OCI-LY1 (cell line): ENCODE results near the gene FAT2.

Experiments
- H2AFZ ChIP-seq: fragments of 200-600 bp; sonication (generic), shearing (Covaris generic); 2 replicates; pipeline ENCODE4 v1.6.0; 2014; ENCODE audit warnings: antibody characterized with exemption, mild to moderate bottlenecking, low read length
- H3F3A ChIP-seq: fragments of 200-600 bp; sonication (generic), shearing (Covaris generic); 2 replicates; pipeline ENCODE4 v1.6.0; 2014; ENCODE audit warnings: mild to moderate bottlenecking, antibody characterized with exemption, low read length, moderate library complexity; ENCODE audit not compliant: insufficient read depth
- H3K27ac ChIP-seq: fragments of 200-600 bp; sonication (generic); 2 replicates; pipeline ENCODE4 v1.5.1; 2014; ENCODE audit warnings: low read length, mixed run types, mild to moderate bottlenecking, low read depth; ENCODE audit not compliant: poor library complexity, severe bottlenecking
- H3K27me3 ChIP-seq: fragments of 200-600 bp; sonication (generic); 2 replicates; pipeline ENCODE4 v1.6.0; 2014; ENCODE audit warnings: antibody characterized with exemption, mild to moderate bottlenecking, low read length, moderate library complexity; ENCODE audit not compliant: insufficient read depth
- H3K36me3 ChIP-seq: fragments of 200-600 bp; sonication (generic); 2 replicates; pipeline ENCODE4 v1.6.1; 2014; ENCODE audit warnings: mild to moderate bottlenecking, antibody characterized with exemption, low read length, moderate library complexity, mixed read lengths; ENCODE audit not compliant: insufficient read depth
- H3K4me1 ChIP-seq: fragments of 200-600 bp; sonication (generic); 2 replicates; pipeline ENCODE4 v1.5.1; 2014; ENCODE audit warnings: mild to moderate bottlenecking, low read length, moderate library complexity; ENCODE audit not compliant: insufficient read depth, severe bottlenecking
- H3K4me2 ChIP-seq: fragments of 200-600 bp; sonication (generic), shearing (Covaris generic); 2 replicates; pipeline ENCODE4 v1.6.1; 2014; ENCODE audit warnings: low read length
- H3K4me3 ChIP-seq: fragments of 200-600 bp; sonication (generic); 2 replicates; pipeline ENCODE4 v1.5.1; 2014; ENCODE audit warnings: low read length, low read depth, mild to moderate bottlenecking, mixed read lengths; ENCODE audit not compliant: poor library complexity, severe bottlenecking
- H3K79me2 ChIP-seq: fragments of 200-600 bp; shearing (Covaris generic); 2 replicates; pipeline ENCODE4 v1.6.1; 2016; ENCODE audit warnings: mixed run types, low read length, mixed read lengths; ENCODE audit not compliant: insufficient read depth
- H3K9ac ChIP-seq: fragments of 200-600 bp; sonication (generic), shearing (Covaris generic); 2 replicates; pipeline ENCODE4 v1.6.1; 2014; ENCODE audit warnings: mild to moderate bottlenecking, low read length, mixed read lengths
- H3K9me2 ChIP-seq: fragments of 200-600 bp; sonication (generic), shearing (Covaris generic); 2 replicates; pipeline ENCODE4 v1.6.1; 2014; ENCODE audit warnings: low read depth, mild to moderate bottlenecking, low read length, mixed read lengths
- H3K9me3 ChIP-seq: fragments of 200-600 bp; shearing (Covaris generic); 2 replicates; pipeline ENCODE4 v1.6.1; 2014; ENCODE audit warnings: low read length, mixed read lengths
- H4K20me1 ChIP-seq: fragments of 200-600 bp; sonication (generic), shearing (Covaris generic); 2 replicates; pipeline ENCODE4 v1.6.0; 2016; ENCODE audit warnings: mild to moderate bottlenecking, low read length; ENCODE audit not compliant: insufficient read depth
- EZH2 ChIP-seq: fragments of 200-600 bp; sonication (generic), shearing (Covaris generic); IDR thresholded peaks from 2 replicates; pipeline ENCODE4 v1.8.0; 2017; ENCODE audit warnings: borderline replicate concordance, mixed run types, mild to moderate bottlenecking, antibody characterized with exemption, low read length, moderate library complexity, mixed read lengths
- TF ChIP-seq, protein P1 (sequence below): fragments of 200-600 bp; sonication (generic), shearing (Covaris generic); IDR thresholded peaks from 2 replicates; pipeline ENCODE4 v1.5.1; 2017; ENCODE audit warnings: mild to moderate bottlenecking, antibody characterized with exemption, low read length, moderate library complexity, mixed read lengths

FAT2 gene

GRCh38 chr5:151592855-151593408 is 1.8 kb upstream of the FAT2 start:
- no peak overlapping the region for H3K9ac ChIP-seq
- no peaks in the 10 kb centered on the region for H3K9me3 ChIP-seq
- H3K27ac ChIP-seq: no peak overlapping the region

DNA sequence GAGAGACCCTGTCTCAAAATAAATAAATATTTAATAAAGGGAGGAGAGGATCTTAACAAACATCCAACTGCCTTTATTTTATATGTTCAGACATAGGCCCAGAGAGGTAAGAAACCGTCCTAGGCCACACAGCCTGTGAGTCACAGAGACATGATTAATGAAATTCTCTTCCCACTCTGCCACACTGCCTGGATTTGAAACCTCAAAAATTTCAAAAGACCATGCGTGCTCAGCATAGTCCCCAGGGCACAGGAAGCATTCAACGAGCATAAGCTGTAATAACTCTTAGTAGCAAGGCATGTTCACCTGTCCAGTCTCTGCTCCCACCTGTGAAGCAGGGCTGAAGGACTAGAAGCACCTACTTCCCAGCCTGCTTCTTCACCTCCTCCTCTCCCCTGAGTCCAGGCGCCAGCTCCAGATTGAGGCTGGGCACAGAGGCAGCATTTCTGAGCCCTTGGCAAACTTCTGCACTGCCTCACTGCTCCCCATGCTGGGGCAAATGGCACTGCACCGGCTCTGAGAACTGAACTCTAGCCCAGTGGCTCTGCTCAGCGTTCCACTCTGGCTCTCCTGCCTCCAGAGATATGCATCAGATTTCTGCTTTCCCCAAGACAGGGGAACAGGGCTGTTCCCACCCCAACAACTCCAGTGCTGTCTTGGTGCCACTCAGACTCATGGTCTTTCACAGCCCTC is 1.1 kb downstream of the FAT2 start:
- no peaks in the 10 kb centered on the region for H3K79me2 ChIP-seq
- H3K4me1 ChIP-seq: no peaks in the 10 kb centered on the region
- H3F3A ChIP-seq: no peaks in the 10 kb centered on the region
- H2AFZ ChIP-seq: no peak overlapping the region
- no peak overlapping the region for H3K27ac ChIP-seq
- no peak overlapping the region for H3K4me2 ChIP-seq
- no peak for TF ChIP-seq EZH2
- TF ChIP-seq, protein P1, sequence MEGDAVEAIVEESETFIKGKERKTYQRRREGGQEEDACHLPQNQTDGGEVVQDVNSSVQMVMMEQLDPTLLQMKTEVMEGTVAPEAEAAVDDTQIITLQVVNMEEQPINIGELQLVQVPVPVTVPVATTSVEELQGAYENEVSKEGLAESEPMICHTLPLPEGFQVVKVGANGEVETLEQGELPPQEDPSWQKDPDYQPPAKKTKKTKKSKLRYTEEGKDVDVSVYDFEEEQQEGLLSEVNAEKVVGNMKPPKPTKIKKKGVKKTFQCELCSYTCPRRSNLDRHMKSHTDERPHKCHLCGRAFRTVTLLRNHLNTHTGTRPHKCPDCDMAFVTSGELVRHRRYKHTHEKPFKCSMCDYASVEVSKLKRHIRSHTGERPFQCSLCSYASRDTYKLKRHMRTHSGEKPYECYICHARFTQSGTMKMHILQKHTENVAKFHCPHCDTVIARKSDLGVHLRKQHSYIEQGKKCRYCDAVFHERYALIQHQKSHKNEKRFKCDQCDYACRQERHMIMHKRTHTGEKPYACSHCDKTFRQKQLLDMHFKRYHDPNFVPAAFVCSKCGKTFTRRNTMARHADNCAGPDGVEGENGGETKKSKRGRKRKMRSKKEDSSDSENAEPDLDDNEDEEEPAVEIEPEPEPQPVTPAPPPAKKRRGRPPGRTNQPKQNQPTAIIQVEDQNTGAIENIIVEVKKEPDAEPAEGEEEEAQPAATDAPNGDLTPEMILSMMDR: no peak
- no peaks in the 10 kb centered on the region for H3K27me3 ChIP-seq
- no peaks in the 10 kb centered on the region for H3K36me3 ChIP-seq
- H4K20me1 ChIP-seq: no peaks in the 10 kb centered on the region
- H3K4me3 ChIP-seq: no peak overlapping the region
- no peaks in the 10 kb centered on the region for H3K9me2 ChIP-seq
- H3K9me3 ChIP-seq: no peaks in the 10 kb centered on the region
- H3K9ac ChIP-seq: no peak overlapping the region

More at GRCh38 chr5:151592855-151593408, 1.8 kb upstream of the FAT2 start:
- Histone ChIP-seq H3K27me3 (no peaks in the 10 kb centered on the region), H4K20me1 (no peaks in the 10 kb centered on the region), H3K9me2 (no peaks in the 10 kb centered on the region), H3F3A (no peaks in the 10 kb centered on the region), H3K4me1 (no peaks in the 10 kb centered on the region), H3K4me2 (no peak overlapping the region), H3K4me3 (no peak overlapping the region), H2AFZ (no peak overlapping the region), H3K36me3 (no peaks in the 10 kb centered on the region), H3K79me2 (no peaks in the 10 kb centered on the region)
- TF ChIP-seq, protein P1: no peak
- TF ChIP-seq EZH2: no peak

DNA sequence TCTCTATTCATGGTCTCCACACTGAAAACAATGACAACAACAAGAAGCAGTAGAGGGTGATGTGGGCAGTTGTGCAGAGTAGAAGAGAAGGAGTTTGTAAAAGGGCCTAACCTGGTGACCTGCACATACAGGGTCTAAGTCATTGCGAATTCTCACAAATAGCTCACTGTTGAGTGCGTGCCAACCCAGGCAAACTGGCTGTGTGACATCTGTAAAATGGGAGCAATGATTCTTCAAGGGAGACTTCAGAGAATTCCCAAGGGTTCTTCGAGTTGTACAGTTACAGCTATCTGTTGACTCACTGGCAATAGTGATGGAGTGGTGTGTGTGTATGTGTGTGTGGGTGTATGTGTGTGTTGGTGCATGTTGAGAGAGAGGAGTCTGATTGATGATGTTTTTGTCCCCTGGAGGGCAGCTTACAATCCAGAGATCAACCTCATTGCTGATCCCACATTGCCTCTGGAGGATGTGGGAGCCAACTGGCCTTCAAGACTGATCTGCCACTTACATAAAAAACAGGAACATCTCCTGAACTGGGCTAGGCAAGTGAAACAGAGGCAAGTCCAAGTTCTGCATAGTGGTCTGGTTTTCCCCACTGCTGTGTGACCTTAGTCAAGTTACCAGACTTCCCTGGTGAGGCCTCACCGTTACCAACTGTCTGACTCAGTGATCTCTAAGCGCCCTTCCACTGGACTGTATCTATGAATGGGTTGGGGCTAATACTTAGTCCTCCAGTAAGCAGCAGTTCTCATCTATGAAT is 3.2 kb downstream of the FAT2 start:
- no peaks in the 10 kb centered on the region for H3K4me1 ChIP-seq
- H3K9ac ChIP-seq: no peak overlapping the region
- no peaks in the 10 kb centered on the region for H4K20me1 ChIP-seq
- no peak overlapping the region for H3K4me2 ChIP-seq
- H3K9me2 ChIP-seq: no peaks in the 10 kb centered on the region
- H3K27ac ChIP-seq: no peak overlapping the region
- H3K9me3 ChIP-seq: no peaks in the 10 kb centered on the region
- no peak for TF ChIP-seq EZH2
- TF ChIP-seq, protein P1: no peak
- no peaks in the 10 kb centered on the region for H3F3A ChIP-seq
- H3K79me2 ChIP-seq: no peaks in the 10 kb centered on the region
- H3K4me3 ChIP-seq: no peak overlapping the region
- H3K27me3 ChIP-seq: no peaks in the 10 kb centered on the region
- no peaks in the 10 kb centered on the region for H3K36me3 ChIP-seq
- H2AFZ ChIP-seq: no peak overlapping the region
